GM18909 (cell line): ENCODE measurements around the gene NCOA1.
A peak's percentile ranks its signal among the peaks of the same experiment; 100 is the strongest.
"Not testable (repeated sequence)": the region's sequence is repeated elsewhere in the genome, so short reads cannot be mapped to it uniquely, and the experiment has no call there.

ENCODE experiments used
- ATAC-seq: cut with Tn5 transposase; IDR thresholded peaks from one replicate; pipeline ENCODE4 v1.9.1; 2021; ENCODE audit warnings: mild to moderate bottlenecking; ENCODE audit not compliant: unreplicated experiment, poor library complexity

NCOA1 gene

DNA sequence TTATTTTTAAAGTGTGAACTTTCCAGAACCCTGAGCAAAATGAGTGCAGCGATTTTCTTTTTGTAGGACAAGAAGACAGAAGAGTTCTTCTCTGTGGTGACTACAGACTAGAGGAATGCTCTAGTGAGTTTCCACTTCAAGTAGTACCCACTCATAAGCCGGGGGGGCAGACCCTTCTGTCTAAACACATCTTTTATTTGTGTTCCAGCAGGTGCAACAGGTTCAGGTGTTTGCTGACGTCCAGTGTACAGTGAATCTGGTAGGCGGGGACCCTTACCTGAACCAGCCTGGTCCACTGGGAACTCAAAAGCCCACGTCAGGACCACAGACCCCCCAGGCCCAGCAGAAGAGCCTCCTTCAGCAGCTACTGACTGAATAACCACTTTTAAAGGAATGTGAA lies 277.0 kb downstream of the NCOA1 start:
- ATAC-seq: no peak

DNA sequence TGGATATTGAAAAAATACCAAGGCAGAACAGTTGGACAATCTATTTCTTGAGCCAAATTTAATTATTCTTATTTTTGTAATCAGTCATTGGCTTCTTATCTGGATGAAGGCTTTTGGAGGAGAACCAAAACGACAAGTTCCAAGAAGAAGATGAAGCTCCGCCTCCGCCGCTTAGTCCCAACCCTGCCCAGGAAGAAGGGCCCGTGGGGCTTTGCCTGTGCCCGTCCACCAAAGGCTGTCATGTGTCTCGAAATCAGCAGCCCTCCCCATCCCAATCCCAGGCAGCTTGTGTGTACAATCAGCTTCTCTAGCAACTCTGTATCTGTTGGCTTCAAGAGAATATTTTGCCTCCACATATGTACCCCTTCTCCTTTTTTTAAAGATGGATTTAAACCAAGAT lies 277.5 kb downstream of the NCOA1 start:
- ATAC-seq: no peak

DNA sequence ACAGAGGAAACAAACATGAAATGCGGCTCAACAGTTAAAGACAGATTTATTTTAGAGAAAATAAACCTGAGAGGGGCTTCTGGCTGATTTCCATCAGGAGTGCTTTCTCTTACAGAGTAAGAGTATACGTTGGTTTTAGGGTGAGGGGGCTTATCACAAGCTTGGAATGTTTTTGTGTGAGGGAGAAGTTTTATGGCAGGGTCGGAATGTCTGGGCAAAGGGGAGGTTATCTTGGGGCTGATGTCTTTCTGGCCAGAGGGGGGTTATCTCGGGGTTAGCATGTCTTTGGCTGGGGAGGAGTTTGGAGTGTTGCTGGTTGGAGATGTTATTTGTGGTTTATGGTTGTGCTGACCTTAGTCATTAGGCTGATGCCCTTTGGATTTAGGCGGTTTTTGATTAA lies 280.0 kb downstream of the NCOA1 start:
- no peak for ATAC-seq

DNA sequence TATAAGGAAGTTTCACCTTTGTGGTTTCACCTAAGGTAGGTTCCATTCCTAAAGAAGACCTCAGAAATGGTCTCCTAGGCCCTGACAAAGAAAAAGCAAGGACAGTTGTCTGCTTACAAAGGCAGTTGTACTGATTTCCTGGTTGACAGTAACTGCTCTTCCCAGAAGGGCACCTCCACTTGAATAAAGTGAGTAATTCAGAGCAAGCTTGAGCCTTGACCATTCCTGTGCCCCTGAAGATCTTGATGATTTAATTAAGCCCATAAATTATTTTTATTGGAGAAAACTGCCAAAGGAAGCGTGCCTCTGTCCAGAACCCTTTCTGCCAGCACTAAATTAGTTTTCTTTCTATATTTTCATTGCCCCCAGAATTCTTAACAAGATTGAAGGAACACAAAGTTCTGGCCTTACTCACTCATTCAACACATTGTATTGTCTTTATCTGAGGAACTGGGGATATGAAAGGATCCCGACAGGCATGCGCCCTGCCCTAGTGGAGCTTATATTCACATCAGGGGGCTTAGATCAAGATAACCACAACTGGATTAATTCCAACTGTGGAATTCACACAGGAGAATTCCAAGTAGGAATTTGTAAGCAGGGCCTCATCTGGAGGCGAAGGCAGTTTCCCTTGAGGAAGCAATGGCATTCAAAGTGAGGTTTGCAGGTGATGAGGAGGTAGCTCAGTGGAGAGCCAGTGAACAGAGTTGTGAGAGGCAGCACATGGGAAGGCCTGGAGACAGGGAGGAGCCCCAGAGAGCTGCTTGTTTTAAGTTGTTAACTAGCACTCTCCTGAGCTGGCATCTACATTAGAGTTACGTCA lies 280.9 kb downstream of the NCOA1 start:
- ATAC-seq: no peak

DNA sequence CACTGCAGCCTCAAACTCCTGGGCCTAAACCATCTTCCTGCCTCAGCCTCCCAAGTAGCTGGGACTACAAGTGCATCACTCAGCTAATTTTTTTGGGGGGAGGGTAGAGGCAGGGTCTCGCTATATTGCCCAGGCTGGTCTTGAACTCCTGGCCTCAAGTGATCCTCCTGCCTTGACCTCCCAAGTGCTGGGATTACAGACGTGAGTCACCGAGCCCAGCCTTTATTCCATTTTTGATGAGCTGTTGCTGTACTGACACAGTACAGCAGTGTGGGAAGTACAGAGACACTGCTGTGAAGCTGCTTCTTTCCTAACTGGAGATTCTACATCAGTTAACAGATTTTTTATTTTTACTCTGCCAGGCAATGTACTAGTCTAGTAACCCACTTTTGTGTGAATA lies 283.3 kb downstream of the NCOA1 start:
- no peak for ATAC-seq

DNA sequence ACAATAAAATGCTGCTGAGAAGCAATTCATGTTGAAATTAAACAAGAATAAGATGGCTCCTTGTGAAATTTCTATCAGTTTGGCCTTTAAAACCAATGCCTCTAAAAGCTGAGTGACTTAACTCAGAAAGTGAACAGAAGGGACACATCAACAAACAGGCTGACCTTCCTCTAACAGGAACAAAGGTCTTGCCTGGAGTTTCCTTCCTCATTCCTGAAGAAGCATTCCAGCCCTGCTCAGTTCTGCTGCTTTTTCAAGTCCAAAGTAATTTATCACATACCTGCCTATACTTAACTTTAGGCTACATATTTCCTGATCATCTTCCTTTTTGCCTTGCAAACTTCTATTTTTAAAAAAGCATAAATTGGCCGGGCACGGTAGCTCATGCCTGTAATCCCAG lies 288.1 kb downstream of the NCOA1 start:
- ATAC-seq: no peak

DNA sequence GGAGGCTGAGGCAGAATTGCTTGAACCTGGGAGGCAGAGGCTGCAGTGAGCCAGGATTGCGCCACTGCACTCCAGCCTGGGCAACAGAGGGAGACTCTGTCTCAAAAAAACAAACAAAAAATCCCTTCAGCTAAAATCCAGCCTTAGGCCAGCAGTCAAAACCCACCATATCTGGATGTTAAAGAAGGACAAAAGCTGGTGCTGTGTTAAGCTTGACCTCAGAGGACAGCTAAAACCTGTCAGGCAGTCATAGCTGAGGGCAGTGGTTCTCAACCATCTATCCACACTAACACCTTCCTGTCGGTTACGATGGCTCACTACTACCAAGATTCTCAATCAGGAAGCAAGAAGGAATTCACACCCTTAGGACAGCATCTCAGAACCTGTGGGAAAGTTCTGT lies 292.6 kb downstream of the NCOA1 start:
- ATAC-seq: no peak

DNA sequence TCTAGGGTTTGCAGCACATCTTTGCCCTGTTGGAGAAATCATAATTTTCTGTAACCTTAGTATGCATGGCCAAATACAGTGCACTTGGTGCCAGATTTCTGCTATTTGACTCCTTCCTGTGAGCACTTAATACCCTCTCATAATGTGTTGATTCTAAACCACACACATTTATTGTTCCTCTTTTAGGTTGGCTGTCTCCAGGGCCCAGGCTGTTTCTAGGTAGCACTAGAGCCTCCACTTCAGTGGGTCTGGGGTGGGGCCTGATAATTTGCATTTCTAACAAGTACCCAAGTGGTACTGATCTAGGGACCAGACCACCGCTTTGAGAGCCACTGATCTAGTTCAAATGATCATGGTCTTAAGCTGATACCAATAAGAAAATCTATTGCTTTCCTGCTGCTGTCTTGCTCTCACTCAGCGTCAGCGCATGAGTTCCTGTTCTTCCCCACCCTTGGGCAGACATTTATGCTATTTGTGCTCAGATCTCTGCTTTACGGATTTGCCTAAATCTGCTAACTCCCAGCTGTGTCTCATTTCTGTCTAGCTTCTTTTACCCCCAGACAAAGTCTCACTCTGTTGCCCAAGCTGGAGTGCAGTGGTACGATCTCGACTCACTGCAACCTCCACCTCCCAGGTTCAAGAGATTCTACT lies 294.7 kb downstream of the NCOA1 start:
- peak; percentile 85 for ATAC-seq

DNA sequence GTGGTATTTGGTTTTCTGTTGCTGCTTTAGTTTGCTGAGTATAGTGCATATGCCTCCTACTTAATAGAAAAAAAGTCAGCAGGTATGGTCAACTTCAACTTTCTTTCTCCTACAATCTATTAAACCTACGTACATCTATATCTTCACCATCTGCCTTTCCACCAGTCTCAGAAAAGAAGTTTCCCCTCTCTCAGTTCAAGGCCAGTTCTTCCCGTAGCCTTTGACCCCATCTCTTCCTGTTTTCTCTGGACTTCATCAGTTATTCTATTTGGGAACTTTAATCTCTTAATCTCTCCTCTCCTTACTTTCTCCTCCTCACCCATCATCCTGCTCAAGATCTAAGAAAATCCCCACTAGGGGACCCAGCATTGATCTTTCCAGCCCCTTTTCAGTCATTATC lies 296.5 kb downstream of the NCOA1 start:
- no peak for ATAC-seq

DNA sequence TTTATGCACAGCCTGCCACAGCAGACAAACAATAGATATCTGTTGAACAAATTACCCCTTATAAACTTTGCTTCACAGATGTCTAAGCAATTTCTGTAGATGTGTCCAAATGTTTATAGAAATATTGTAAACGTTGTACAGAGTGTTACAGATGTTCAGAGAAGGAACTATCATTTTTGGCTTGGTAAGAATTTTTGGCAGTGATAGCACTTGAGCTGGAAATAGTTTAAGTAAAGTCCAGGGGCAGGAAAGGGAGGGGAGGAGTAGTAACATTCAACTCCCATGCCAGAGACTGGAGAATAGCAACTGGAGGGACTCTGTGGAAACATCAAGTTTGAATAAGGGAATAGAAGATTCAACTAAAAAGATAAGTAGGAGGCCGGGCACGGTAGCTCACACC lies 297.8 kb downstream of the NCOA1 start:
- ATAC-seq: no peak

DNA sequence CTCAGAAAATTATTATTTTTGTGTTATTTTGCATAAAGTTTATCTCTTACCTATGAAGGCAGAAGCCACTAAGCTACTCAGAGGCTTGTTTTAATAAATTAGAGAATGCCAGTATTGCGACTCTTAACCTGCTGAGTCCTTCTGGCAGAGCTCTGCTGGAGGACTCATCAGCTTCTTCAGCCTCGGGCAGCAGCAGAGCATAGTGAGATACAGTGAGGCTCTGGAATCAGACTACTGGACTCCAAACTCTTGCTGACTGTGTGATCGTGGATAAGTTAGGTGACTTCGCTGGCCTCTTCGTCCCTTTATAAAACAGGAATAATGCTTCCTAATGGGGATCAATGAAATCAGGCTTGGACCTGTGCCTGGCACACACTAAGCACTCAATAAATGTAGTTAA lies 300.4 kb downstream of the NCOA1 start:
- ATAC-seq: no peak

DNA sequence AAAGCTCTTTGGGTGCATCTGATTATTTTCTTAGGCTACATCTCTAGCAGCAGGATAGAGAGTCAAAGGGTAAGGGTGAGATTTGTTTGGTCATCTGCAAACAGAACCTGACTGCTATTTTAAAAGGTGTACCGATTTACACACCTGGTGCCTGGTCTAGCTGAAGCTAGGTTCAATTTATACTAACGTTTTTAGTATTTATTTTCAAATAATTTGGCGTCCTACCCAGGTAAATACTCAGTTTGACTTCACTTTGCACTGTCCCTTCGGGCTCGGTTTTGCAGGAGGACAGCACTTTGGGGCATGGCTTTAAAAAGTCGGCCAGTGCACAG lies 301.5 kb downstream of the NCOA1 start:
- no peak for ATAC-seq

DNA sequence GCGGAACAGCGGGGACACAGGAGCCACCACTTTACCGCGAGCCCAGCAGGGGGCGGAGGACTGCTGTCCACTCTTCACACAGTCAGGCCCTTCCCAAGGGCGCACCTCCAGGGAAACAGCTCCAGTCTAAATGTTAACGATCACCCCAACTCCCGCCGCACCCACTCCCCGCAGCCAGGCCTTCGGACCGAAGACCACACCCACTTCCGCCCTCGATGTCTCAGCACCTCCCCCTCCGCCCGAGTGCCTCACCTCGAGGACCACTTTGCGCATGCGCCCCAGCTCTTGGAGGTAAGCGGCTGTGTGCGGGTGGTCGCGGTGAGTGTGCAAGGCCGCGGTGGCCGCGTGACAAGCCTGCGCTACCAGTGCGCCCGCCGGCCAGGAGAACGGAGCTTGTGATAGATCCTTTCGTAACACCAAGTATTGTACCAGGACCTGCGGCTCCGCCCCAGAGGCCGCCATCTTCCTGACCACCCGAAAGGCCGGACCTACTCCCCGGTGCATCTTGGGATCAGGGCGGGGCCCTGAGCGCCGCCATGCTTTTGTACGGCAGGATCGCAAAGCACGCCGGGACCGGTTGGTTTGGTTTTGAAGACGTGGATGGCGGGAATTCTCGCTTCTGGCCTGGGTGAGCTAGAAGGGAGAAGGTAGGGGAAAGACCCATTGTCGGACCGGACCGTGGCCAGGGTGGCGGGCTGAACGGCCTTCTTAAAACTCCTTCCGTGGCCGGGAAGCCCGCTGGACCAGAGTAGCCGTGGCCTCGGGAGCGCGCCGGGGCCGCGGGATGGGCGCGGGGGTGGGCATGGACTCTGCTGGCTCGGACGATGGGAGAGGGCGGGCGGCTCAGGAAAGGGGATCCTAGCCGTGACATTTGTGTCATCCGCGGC lies 302.1 kb downstream of the NCOA1 start, which contains the start of the genes CENPO and PTRHD1:
TSS of gene CENPO (plus strand) at position 552 of the 887 bp plus-strand sequence. CDS start 495 bp downstream, outside the sequence.
TSS of gene PTRHD1 (minus strand) at position 518 of the 887 bp plus-strand sequence. CDS start at position 504, 14 bp downstream.
- ATAC-seq: peak; percentile 91

DNA sequence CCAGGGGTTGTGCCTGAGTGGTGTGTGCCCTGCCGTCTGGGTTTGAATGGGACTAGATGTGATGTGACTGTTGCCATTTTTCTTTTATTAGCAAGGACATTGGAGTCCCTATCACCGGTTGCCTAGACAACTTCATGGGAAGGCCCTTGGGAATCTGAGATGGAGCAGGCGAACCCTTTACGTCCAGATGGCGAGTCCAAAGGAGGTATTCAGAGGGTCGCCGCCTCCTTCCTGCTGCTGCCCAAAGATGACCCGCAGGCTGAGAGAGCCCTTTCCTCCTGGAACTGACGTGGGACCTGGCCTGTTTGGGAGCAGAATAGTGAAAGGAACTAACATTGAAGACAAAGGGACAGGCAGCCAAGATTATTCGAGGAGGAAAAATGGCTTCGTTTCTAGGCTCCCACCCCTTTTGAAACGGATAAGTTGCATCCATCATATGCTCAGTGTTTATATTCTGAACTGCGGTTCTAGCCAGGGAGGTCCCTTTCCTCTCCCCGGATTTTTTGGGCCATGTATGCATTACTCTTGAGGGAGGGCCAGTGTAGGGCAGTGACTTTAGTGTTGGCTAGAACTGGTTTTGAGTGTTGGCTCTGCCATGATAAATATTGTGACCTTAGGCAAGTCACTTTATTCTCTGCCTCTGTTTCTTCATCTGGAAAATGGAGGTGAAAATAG lies 302.8 kb downstream of the NCOA1 start:
- no peak for ATAC-seq

DNA sequence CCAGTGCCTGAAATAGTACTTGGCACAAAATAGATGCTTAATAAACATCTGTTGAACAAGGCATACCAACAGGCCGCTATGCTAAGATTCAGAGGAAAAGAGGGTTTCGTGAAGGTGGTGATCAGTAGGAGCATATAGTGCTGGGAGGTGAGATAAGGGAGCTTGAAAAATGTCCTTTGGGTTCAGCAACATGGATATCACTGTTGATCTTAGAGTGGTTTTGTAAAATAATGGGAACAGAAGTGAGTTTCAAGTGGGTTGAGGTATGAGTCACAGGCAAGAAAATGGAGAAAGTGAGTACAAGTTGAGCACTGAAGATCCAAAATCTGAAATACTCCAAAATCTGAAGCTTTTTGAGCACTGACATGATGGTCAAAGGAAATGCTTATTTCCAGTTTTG lies 306.6 kb downstream of the NCOA1 start:
- no peak for ATAC-seq

DNA sequence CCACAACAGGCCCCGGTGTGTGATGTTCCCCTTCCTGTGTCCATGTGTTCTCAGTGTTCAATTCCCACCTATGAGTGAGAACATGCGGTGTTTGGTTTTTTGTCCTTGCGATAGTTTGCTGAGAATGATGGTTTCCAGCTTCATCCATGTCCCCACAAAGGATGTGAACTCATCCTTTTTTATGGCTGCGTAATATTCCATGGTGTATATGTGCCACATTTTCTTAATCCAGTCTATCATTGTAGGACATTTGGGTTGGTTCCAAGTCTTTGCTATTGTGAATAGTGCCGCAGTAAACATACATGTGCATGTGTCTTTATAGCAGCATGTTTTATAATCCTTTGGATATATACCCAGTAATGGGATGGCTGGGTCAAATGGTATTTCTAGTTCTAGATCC lies 309.4 kb downstream of the NCOA1 start:
- ATAC-seq: not testable (repeated sequence)

DNA sequence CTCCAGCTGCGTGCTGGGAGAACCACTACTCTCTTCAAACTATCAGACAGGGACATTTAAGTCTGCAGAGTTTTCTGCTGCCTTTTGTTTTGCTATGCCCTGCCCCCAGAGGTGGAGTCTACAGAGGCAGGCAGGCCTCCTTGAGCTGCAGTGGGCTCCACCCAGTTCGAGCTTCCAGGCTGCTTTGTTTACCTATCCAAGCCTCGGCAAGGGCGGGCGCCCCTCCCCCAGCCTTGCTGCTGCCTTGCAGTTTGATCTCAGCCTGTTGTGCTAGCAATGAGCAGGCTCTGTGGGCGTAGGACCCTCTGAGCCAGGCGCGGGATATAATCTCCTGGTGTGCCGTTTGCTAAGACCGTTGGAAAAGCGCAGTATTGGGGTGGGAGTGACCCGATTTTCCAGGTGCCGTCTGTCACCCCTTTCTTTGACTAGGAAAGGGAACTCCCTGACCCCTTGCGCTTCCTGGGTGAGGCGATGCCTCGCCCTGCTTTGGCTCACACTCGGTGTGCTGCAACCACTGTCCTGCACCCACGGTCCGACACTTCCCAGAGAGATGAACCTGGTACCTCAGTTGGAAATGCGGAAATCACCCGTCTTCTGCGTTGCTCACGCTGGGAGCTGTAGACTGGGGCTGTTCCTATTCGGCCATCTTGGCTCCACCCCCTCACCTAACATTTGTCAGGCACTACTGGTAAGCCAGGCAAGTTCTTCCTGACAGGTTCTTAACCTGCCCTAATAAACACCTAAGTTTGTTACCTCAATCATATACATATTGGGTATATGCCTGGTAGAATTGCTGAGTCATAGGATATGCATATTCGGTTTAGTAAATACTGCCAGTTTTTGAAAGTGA lies 315.0 kb downstream of the NCOA1 start:
- ATAC-seq: not testable (repeated sequence)

DNA sequence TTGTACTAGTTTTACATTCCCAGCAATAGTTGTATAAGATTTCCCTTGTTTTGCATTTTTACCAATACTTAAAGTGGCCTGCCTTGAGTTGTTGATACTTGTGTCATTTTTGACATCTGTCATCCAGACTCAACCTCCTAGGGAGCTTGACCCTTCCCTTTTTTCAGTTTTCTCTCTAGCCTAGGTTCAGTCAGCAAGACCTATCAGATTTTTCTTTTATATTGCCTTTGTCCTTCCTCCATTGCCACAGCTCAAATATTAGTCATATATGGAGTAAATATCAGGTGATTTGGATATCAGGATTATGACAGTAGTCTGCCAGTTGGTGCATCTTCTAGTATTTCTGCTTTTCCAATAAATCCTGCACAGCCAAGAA lies 315.6 kb downstream of the NCOA1 start:
- ATAC-seq: no peak

DNA sequence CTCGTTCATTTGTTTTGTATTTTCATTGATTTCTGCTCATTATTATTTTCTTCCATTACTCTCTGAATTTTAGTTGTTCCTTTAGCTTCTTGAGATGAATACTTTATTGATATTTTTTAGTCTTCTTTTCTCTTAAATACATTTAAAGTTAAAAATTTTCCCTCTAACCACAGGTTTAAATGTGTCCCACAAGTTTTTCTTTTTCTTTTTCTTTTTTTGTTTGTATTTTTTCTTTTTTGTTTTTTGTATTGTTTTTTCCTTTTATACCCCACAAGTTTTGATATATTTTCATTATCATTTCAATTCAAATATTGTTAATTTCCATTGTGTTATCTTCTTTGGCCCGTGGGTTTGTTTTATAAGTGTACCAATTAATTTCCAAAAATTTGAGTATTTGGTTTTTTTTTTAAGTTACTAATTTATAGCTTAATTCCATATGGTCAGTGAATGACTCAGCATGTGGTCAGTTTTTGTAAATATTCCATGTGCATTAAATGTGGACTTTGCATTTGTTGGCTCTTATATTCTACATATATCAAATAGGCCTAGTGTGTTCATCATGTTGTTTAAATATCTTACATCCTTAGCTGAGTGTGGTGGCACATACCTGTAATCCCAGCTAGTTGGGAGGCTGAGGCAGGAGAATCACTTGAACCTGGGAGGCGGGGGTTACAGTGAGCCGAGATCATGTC lies 318.4 kb downstream of the NCOA1 start:
- no peak for ATAC-seq
